HCT116 (cell line): Measurements from ENCODE around the gene SNAPC4. TPM values are rescaled to one million over a fixed set of nuclear protein-coding genes. Genes with fewer than 3 reads are reported as not detected.

Experiments used
- ATAC-seq: fragments of 200-7000 bp; cut with Tn5 transposase; 2 replicates; pipeline ENCODE4 v1.9.1; 2020; ENCODE audit warnings: mild to moderate bottlenecking, moderate library complexity
- BruUV-seq: library from RNA; stranded (reverse); fragments of 400-500 nt; replicated peaks from 2 replicates; lab custom pipeline; 2021; lab: Mats Ljungman, UMichigan
- CTCF ChIA-PET: fragments of 300-600 bp; sonication (Branson Sonifier 250); formaldehyde crosslinking; loops from one replicate; lab custom pipeline; 2021; ENCODE audit warnings: antibody characterized with exemption; lab: Charles Lee
- POLR2A ChIA-PET: fragments of 300-600, 350-600 bp; sonication (Branson Sonifier 250); formaldehyde crosslinking; loops from one replicate; lab custom pipeline; 2021; ENCODE audit warnings: antibody characterized with exemption; lab: Charles Lee
- RAD21 ChIA-PET, 2 experiments: fragments of 300-600 bp; sonication (Branson Sonifier 250); formaldehyde crosslinking; loops; one replicate each; lab custom pipeline; 2023; ENCODE audit warnings: low total read pairs in 2 of 2; ENCODE audit not compliant: uncharacterized antibody in 2 of 2, unreplicated experiment in 2 of 2, low non-redundant PET in 1 of 2; lab: Charles Lee
- DNase-seq: peaks from one replicate; pipeline ENCODE4 v3.0.0-alpha.2; 2010; ENCODE audit warnings: low read depth, low spot score
- H2AFZ ChIP-seq: fragments of 200-600 bp; shearing (Covaris generic), sonication (generic); 2 replicates; pipeline ENCODE4 v1.6.1; 2017; ENCODE audit warnings: low read depth, mixed run types, mixed read lengths, antibody characterized with exemption, low read length; ENCODE audit not compliant: poor library complexity, severe bottlenecking
- H3K27ac ChIP-seq: 2 replicates; pipeline ENCODE4 v1.5.1; 2012; ENCODE audit warnings: low read depth, low read length
- H3K27me3 ChIP-seq: fragments of 200-600 bp; sonication (generic); 2 replicates; pipeline ENCODE4 v1.6.1; 2016; ENCODE audit warnings: mixed run types, low read length, mixed read lengths; ENCODE audit not compliant: insufficient read depth
- H3K36me3 ChIP-seq, 2 experiments: fragments of 200-500 bp in 1 of 2; fragments of 200-600 bp in 1 of 2; sonication (Bioruptor generic) in 1 of 2; sonication (generic) in 1 of 2; 2 replicates each; pipeline versions ENCODE4 v1.5.1 to v1.6.1; 2014 to 2016; ENCODE audit warnings: low read length in 2 of 2, inconsistent platforms in 1 of 2, mixed read lengths in 1 of 2, mixed run types in 1 of 2; ENCODE audit not compliant: insufficient read depth in 2 of 2, control insufficient read depth in 1 of 2
- H3K4me1 ChIP-seq, 2 experiments: fragments of 200-600 bp in 1 of 2; sonication (generic) in 1 of 2; 2 replicates each; pipeline versions ENCODE4 v1.5.1 to v1.6.1; 2012 to 2017; ENCODE audit warnings: low read length in 2 of 2, inconsistent platforms in 1 of 2, mild to moderate bottlenecking in 1 of 2, mixed read lengths in 1 of 2, mixed run types in 1 of 2, moderate library complexity in 1 of 2; ENCODE audit not compliant: insufficient read depth in 2 of 2, control insufficient read depth in 1 of 2
- H3K4me2 ChIP-seq: fragments of 200-600 bp; sonication (generic); 2 replicates; pipeline ENCODE4 v1.6.1; 2017; ENCODE audit warnings: mixed run types, low read length, mixed read lengths
- H3K4me3 ChIP-seq, 2 experiments: fragments of 200-600 bp in 1 of 2; sonication (generic) in 1 of 2; replicated peaks in 1 of 2; 2 replicates each; pipeline ENCODE4 v1.5.1; 2011 to 2016; ENCODE audit warnings: low read length in 2 of 2, control low read depth in 1 of 2, low read depth in 1 of 2, mild to moderate bottlenecking in 1 of 2, mixed read lengths in 1 of 2, mixed run types in 1 of 2
- H3K79me2 ChIP-seq: fragments of 200-600 bp; sonication (generic); 2 replicates; pipeline ENCODE4 v1.6.1; 2017; ENCODE audit warnings: mild to moderate bottlenecking, mixed run types, low read length, moderate library complexity, mixed read lengths; ENCODE audit not compliant: insufficient read depth
- H3K9ac ChIP-seq: fragments of 200-600 bp; sonication (generic); 2 replicates; pipeline ENCODE4 v1.6.1; 2016; ENCODE audit warnings: low read length, mixed read lengths
- H3K9me2 ChIP-seq: fragments of 200-600 bp; sonication (generic), shearing (Covaris generic); 2 replicates; pipeline ENCODE4 v1.6.1; 2017; ENCODE audit warnings: mixed run types, mild to moderate bottlenecking, moderate library complexity; ENCODE audit not compliant: insufficient read depth
- H3K9me3 ChIP-seq, 2 experiments: fragments of 200-500 bp in 1 of 2; fragments of 200-600 bp in 1 of 2; sonication (Bioruptor generic) in 1 of 2; sonication (generic) in 1 of 2; 2 replicates each; pipeline ENCODE4 v1.6.1; 2014 to 2017; ENCODE audit warnings: low read length in 2 of 2, mixed read lengths in 2 of 2, inconsistent platforms in 1 of 2, low read depth in 1 of 2, mild to moderate bottlenecking in 1 of 2, mixed run types in 1 of 2, moderate library complexity in 1 of 2; ENCODE audit not compliant: control insufficient read depth in 1 of 2, insufficient read depth in 1 of 2
- H4K20me1 ChIP-seq: fragments of 200-600 bp; sonication (generic), shearing (Covaris generic); 2 replicates; pipeline ENCODE4 v1.6.1; 2017; ENCODE audit warnings: mixed run types, mild to moderate bottlenecking, moderate library complexity; ENCODE audit not compliant: insufficient read depth
- EZH2phosphoT487 ChIP-seq: fragments of 200-600 bp; IDR thresholded peaks from 2 replicates; pipeline ENCODE4 v1.6.1; 2018; ENCODE audit warnings: antibody characterized with exemption, borderline replicate concordance
- JUND ChIP-seq: IDR thresholded peaks from 2 replicates; pipeline ENCODE4 v1.6.1; 2012
- POLR2A ChIP-seq: IDR thresholded peaks from 2 replicates; pipeline ENCODE4 v1.7.0; 2011; ENCODE audit warnings: borderline replicate concordance; ENCODE audit not compliant: insufficient read depth, insufficient read length; ENCODE audit errors: extremely low read depth
- ZFX ChIP-seq: fragments of 450-650 bp; IDR thresholded peaks from 2 replicates; pipeline ENCODE4 v1.6.1; 2017
- intact Hi-C: fragments of 100-400 bp; cut with micrococcal nuclease; formaldehyde crosslinking; loops from 2 replicates; pipeline ENCODE4 v1.10.0; 2022
- total RNA-seq: library from RNA; stranded (reverse); gene quantifications from one replicate; pipeline ENCODE4 v1.2.1, GENCODE V29; 2021; ENCODE audit not compliant: unreplicated experiment
- TF ChIP-seq, protein P1 (sequence below), 3 experiments: fragments of 200-600 bp in 1 of 3; sonication (generic) in 1 of 3; IDR thresholded peaks in 2 of 3; conservative IDR thresholded peaks in 1 of 3; 2 replicates each; pipeline ENCODE4 v1.5.1; 2012 to 2017; ENCODE audit warnings: low read depth in 2 of 3, low read length in 2 of 3, antibody characterized with exemption in 1 of 3, borderline replicate concordance in 1 of 3, control low read depth in 1 of 3, mild to moderate bottlenecking in 1 of 3, mixed read lengths in 1 of 3, mixed run types in 1 of 3, moderate library complexity in 1 of 3; ENCODE audit not compliant: insufficient read depth in 1 of 3
- TF ChIP-seq, protein P2 (sequence below): IDR thresholded peaks from 2 replicates; pipeline ENCODE4 v1.6.1; 2011; ENCODE audit warnings: mild to moderate bottlenecking, low read length, moderate library complexity; ENCODE audit not compliant: insufficient replicate concordance; ENCODE audit errors: extremely low read depth

SNAPC4 gene
- total RNA-seq, 1 experiment from 2014 or later, result 20.4 TPM

- H3K9ac ChIP-seq, result no peak overlapping the region
- no peaks in the 10 kb centered on the region for H4K20me1 ChIP-seq
- ATAC-seq, result no peak
- H3K9me2 ChIP-seq, result no peaks in the 10 kb centered on the region
- peaks cover 43 to 64% of the 10 kb centered on the region in 2 experiments for H3K36me3 ChIP-seq
- CTCF ChIA-PET, result no interaction called here
- no peaks in the 10 kb centered on the region for H3K4me1 ChIP-seq
- TF ChIP-seq, protein P1, sequence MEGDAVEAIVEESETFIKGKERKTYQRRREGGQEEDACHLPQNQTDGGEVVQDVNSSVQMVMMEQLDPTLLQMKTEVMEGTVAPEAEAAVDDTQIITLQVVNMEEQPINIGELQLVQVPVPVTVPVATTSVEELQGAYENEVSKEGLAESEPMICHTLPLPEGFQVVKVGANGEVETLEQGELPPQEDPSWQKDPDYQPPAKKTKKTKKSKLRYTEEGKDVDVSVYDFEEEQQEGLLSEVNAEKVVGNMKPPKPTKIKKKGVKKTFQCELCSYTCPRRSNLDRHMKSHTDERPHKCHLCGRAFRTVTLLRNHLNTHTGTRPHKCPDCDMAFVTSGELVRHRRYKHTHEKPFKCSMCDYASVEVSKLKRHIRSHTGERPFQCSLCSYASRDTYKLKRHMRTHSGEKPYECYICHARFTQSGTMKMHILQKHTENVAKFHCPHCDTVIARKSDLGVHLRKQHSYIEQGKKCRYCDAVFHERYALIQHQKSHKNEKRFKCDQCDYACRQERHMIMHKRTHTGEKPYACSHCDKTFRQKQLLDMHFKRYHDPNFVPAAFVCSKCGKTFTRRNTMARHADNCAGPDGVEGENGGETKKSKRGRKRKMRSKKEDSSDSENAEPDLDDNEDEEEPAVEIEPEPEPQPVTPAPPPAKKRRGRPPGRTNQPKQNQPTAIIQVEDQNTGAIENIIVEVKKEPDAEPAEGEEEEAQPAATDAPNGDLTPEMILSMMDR (IDR thresholded peaks at IDR 0.05 in 2 of 3, conservative IDR thresholded peaks at IDR 0.05 in 1 of 3; ENCODE audit: borderline replicate concordance in 1 of 3, insufficient read depth in 1 of 3, low read depth in 2 of 3, low read length in 2 of 3), result no peak
- no peak for TF ChIP-seq EZH2phosphoT487
- no peak for TF ChIP-seq JUND
- TF ChIP-seq POLR2A, result no peak
- TF ChIP-seq ZFX, result no peak
- TF ChIP-seq, protein P2, sequence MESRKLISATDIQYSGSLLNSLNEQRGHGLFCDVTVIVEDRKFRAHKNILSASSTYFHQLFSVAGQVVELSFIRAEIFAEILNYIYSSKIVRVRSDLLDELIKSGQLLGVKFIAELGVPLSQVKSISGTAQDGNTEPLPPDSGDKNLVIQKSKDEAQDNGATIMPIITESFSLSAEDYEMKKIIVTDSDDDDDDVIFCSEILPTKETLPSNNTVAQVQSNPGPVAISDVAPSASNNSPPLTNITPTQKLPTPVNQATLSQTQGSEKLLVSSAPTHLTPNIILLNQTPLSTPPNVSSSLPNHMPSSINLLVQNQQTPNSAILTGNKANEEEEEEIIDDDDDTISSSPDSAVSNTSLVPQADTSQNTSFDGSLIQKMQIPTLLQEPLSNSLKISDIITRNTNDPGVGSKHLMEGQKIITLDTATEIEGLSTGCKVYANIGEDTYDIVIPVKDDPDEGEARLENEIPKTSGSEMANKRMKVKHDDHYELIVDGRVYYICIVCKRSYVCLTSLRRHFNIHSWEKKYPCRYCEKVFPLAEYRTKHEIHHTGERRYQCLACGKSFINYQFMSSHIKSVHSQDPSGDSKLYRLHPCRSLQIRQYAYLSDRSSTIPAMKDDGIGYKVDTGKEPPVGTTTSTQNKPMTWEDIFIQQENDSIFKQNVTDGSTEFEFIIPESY, result no peak
- RAD21 ChIA-PET, result no interaction called here
- no peak for DNase-seq
- H3K9me3 ChIP-seq, result no peaks in the 10 kb centered on the region
- peaks cover 3% of the 10 kb centered on the region; the same call in 1 of the 2 replicates for H3K79me2 ChIP-seq
- intact Hi-C loops, result no loop called here
- H3K4me2 ChIP-seq, result no peak overlapping the region
- no TSS peak for BruUV-seq
- H3K27ac ChIP-seq, result no peak overlapping the region
- no peak overlapping the region for H3K4me3 ChIP-seq
- POLR2A ChIA-PET, result no interaction called here
- no peak overlapping the region for H2AFZ ChIP-seq
- H3K27me3 ChIP-seq, result no peaks in the 10 kb centered on the region
Measured at GRCh38 chr9:136447173-136447778, 47.3 kb upstream of the SNAPC4 start.
